HepG2 (cell line): ENCODE results near the gene NRL. TPM values are rescaled to one million over a fixed set of nuclear protein-coding genes. Genes with fewer than 3 reads are reported as not detected.

ENCODE experiments used
- PATZ1 ChIP-seq: sonication (generic); formaldehyde crosslinking; IDR thresholded peaks from 2 replicates; pipeline ENCODE4 v1.4.0; 2020; ENCODE audit warnings: missing genetic modification reagents
- PAWR ChIP-seq: sonication (generic); formaldehyde crosslinking; IDR thresholded peaks from 2 replicates; pipeline ENCODE4 v1.4.0; 2020; ENCODE audit warnings: missing genetic modification reagents, mild to moderate bottlenecking, borderline replicate concordance
- PAX8 ChIP-seq: sonication (generic); formaldehyde crosslinking; IDR thresholded peaks from 2 replicates; pipeline ENCODE4 v1.8.0; 2022; ENCODE audit warnings: mild to moderate bottlenecking, missing genetic modification reagents, borderline replicate concordance
- UBTF ChIP-seq: sonication (generic); formaldehyde crosslinking; IDR thresholded peaks from 2 replicates; pipeline ENCODE4 v1.4.0; 2020; ENCODE audit warnings: mild to moderate bottlenecking, missing genetic modification reagents
- XBP1 ChIP-seq: sonication (generic); formaldehyde crosslinking; IDR thresholded peaks from 2 replicates; pipeline ENCODE4 v1.5.0; 2020; ENCODE audit warnings: missing genetic modification reagents
- ZFY ChIP-seq: sonication (generic); formaldehyde crosslinking; IDR thresholded peaks from 2 replicates; pipeline ENCODE4 v1.4.0; 2020; ENCODE audit warnings: missing genetic modification reagents
- ZNF275 ChIP-seq: sonication (generic); formaldehyde crosslinking; IDR thresholded peaks from 2 replicates; pipeline ENCODE4 v1.8.0; 2022; ENCODE audit warnings: missing genetic modification reagents, mild to moderate bottlenecking, inconsistent platforms, borderline replicate concordance
- ZNF335 ChIP-seq: sonication (generic); formaldehyde crosslinking; IDR thresholded peaks from 2 replicates; pipeline ENCODE4 v1.4.0; 2020; ENCODE audit warnings: missing genetic modification reagents
- polyA plus RNA-seq, 8 experiments: library from polyadenylated mRNA; depleted of rRNA in 3 of 8; stranded (reverse) in 7 of 8; unstranded in 1 of 8; fragments of >200 nt; fragmentation: Illumina TruSeq in 4 of 8; extraction: Trizol in 4 of 8; gene quantifications; 2 replicates each; pipeline versions ENCODE4 v1.2.1 to v1.2.3, GENCODE V29; 2011 to 2016; ENCODE audit warnings: low read depth in 4 of 8, missing spikeins in 1 of 8, mixed read lengths in 1 of 8; ENCODE audit not compliant: insufficient read depth in 1 of 8
- total RNA-seq, 5 experiments: library from RNA; depleted of rRNA; stranded (reverse); fragments of >200 nt; fragmentation: Illumina TruSeq; extraction: Trizol; gene quantifications; 2 replicates each; pipeline ENCODE4 v1.2.3, GENCODE V29; 2016; ENCODE audit warnings: low read depth in 1 of 5

NRL gene
- total and polyA plus RNA-seq, 2 of the 13 experiments (the other 11 are each of a cell fraction or from before 2014, with no cell fraction given) = 2.5 to 4.7 TPM

GRCh38 chr14:24103451-24103850, 11.3 kb downstream of the NRL start (continued):
- TF ChIP-seq ZNF275 (no peak), ZFY (CRISPR knock-in tag) (no peak), ZNF335 (CRISPR knock-in tag) (no peak), PAX8 (CRISPR knock-in tag) (no peak), XBP1 (no peak), PATZ1 (CRISPR knock-in tag) (no peak), PAWR (CRISPR knock-in tag) (no peak), UBTF (CRISPR knock-in tag) (0 out of 2 replicates have a peak, but pooled peaks have one; percentile 41)
